Medulla oblongata (tissue), 1 donor: ENCODE results near the gene MIB2.
A peak's percentile ranks its signal among the peaks of the same experiment; 100 is the strongest.
"Not testable (repeated sequence)": the region's sequence is repeated elsewhere in the genome, so short reads cannot be mapped to it uniquely, and the experiment has no call there.

Source experiments
- DNase-seq: peaks from one replicate; pipeline ENCODE4 v3.0.0-alpha.2; 2015; ENCODE audit errors: extremely low spot score

The MIB2 gene

DNA sequence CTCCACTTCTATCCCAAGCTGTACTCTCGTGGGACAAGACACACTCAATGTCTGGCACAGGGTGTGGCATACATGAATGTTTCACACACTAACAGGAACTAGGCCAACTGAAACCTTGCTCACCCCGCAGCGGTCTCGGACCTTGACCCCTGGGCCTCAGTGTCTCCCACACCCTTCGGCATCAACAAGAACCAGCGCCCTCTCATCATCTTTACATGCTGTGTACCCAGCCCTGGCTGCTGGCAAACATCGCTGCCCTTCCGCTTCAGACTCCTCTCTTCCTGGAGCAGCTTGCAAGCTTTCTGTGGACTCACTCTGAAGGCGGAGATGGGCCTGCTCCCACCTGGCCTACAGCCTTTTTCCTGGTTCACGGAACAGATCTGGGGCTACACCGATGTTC, 33.0 kb downstream of the MIB2 start:
- DNase-seq: not testable (repeated sequence)

DNA sequence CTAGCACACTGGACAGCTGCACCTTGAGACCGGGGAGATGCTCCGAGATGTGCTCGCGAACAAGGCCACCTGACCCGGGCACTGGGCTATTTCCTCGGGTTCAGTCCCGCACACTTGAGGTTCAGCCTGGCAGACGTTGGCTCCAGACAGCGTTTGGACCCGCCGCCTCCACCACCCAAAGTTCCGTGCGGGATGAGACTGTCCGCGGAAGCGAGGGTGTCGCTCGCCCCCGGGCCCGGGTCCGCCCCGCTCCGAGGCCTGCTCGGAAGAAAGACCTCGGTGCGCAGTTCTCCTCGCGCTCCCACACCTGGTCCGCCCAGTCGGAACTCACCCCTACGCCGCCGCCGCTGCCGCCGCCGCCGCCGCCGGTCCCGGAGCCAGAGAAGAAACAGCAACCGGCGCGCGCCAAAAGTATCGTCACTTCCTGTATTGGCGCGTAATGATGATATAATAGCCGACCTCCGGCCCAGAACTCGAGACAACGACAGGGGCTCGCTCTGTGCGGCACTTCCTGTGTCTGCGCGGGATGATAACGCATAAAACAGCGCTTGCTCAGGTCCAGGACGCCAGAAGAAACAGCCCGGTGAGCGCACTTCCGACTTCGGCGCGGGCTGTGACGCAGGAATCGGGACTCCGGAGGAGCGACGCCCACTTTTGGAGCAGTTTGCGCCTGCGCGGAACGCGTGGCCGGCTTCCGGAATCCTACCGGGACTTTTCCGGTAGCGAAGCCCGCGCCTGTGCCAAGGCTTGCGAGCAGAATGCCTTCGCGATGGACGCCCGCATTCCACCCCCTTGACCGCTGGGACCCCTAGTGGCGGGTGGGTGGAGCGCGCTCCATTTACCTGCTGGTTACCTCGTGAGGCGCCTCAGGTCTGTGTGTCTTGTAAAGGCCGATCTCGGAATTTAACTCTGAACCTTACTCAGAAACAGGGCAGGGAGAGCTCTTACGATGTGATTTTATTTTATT, 43.6 kb downstream of the MIB2 start, which contains the start of gene CDK11B:
Gene CDK11B, minus strand, starts transcription at position 422 of the 967 bp plus-strand sequence. CDS start 1,519 bp downstream, outside the sequence.
- DNase-seq: peak; percentile 95

GRCh38 chr1:1662392-1662791, 47.1 kb downstream of the MIB2 start:
- not testable (repeated sequence) for DNase-seq

- DNase-seq: not testable (repeated sequence)
Measured at GRCh38 chr1:1662830-1663560, 47.7 kb downstream of the MIB2 start.

- DNase-seq: not testable (repeated sequence)
Measured at GRCh38 chr1:1664318-1664717, 49.0 kb downstream of the MIB2 start.

DNA sequence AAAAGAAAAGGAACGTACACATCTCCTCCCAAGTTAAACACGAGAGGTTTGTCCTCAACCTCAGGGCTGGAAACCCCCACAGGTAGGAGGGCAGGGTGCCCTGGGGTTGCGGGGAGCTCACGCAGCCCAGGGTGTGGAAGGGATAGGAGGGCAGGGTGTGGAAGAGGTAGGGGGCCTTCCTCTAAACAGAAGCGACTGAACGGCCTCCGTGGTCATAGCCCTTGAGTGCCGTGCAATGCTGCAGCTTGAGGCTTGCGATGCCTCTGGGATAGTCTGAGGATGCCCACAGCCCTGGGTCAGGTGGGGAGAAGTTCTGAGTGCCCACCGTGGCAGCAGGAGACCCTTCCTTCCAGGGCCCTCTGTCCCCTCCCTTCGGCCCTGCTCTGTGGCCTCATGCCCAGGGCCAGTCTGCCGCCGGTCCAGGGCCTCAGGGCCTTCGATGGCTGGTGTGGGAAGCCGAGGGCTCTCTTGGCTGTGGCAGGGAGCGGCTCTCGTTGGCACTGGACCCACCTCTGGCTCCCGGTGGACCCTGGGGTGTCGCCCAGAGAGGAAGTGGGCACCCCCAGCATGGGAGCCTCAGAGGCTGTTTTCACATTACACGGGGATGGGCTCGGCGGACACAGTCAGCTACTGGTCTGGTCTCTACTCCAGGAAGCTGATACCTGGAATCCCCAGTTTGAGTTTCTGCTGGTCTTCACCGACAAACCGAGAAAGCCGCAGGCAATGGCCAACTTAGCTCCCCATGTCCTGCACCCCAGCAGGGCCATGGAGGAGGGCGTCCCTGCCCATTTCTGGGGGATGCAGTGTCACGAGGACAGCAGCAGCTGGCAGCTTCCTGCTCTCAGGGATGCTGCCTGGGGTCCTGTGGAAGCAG, 49.9 kb downstream of the MIB2 start:
- no peak for DNase-seq

GRCh38 chr1:1665815-1666251, 50.5 kb downstream of the MIB2 start:
- no peak for DNase-seq

DNA sequence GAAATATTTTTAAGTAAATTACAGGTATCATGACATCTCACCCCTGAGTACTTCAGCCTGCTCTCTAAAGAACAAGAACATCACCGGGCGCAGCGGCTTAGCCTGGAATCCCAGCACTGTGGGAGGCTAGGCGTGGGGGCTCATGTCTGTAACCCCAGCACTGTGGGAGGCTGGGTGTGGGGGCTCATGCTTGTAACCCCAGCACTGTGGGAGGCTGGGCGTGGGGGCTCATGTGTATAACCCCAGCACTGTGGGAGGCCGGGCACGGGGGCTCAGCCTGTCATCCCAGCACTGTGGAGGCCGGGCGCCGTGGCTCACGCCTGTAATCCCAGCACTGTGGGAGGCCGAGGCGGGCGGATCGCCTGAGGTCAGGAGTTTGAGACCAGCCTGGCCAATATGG, 51.2 kb downstream of the MIB2 start:
- DNase-seq: no peak

DNA sequence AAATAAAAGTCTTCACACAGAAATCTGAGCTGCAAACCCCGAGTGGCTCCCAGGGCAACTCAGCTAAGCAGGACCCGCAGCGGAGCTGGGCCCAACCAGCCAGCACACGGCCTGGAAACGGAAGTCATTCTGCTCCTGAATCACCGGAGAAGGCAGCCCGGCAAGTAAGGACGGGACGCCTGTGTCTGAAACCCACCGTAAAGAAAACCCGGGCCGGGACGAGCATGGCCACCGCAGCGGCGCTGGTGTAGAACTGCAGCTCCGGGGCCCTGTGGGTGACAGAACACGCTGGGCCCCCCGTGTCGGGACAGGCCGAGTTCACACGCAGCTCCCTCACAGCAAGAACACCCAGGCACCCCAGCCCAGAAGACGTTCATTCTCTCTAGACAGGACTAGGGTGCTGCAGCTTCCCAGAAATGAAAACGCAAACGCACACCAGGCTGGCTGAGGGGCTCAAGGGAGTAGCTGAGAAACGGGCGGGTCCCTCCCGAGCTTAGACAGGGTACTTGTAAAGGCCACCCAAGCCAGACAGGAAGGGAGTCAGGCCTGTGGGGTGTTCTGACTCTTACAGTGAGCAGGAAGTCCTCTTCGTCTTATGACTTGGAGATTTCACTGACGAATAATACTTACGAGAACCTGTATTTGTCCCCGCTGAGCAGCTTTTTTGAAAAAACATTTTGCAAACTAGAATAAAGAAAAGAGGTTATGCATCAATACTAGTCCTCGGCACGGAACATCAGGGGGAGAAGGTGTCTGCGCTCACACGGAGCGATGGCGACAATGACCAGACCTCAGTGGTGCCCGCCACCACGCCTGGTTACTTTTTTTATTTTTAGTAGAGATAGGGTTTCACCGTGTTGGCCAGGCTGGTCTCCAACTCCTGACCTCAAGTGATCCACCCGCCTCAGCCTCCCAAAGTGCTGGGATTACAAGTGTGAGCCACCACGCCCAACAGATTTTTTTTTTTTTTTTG, 54.5 kb downstream of the MIB2 start:
- no peak for DNase-seq

DNA sequence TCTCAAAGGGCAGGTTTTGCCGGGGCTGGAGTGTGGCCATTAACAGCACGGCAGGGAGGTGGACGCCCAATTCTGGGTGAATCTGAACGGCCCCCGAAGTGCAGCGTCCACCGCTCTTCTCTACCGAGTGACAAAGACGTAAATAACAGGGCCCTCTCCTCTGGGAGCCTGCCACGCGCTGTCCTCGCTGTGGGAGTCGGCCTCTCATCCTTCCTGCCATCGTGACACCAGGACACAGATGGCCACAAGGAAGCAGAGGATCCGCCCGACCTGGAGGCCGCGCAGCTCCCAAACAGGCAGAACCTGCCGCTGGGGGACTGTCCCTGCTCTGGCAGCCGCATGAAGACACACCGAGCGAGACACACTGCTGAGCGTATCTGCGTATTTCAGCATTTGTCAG, 55.6 kb downstream of the MIB2 start:
- no peak for DNase-seq

DNA sequence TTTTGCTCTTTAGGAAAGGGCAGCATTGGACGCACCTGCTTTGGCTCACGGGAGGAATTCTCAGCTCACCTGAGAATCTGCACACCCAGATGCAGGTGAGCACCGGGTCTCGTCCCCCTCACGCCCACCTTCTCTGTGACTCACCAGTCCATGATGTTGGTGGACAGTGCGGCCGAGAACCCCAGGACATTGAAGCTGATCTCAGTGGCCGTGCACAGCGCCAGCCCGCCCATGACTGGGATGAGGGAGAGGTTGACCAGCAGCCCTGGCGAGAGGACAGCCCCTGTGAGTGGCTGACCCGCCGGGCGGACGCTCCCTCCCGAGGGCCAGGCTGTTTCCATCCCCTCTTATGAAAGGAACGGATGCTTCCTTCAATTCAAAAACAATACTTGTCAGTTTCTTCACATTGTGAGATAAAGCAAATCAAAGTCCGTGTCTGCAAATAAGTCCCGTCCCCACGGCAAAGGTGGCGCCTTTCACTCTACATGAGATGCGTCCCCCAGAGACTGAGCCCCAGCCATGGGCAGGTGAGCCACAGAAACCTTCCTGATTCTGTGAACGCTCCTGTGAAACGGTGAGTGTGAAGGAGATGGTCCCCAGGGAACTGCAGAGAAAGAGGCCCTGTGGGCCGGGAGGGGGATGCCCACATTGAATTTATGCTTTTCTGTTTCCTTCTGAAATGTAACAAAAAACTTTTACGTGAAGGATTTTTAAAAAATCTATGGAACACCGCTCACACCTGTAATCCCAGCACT, 56.2 kb downstream of the MIB2 start:
- no peak for DNase-seq

DNA sequence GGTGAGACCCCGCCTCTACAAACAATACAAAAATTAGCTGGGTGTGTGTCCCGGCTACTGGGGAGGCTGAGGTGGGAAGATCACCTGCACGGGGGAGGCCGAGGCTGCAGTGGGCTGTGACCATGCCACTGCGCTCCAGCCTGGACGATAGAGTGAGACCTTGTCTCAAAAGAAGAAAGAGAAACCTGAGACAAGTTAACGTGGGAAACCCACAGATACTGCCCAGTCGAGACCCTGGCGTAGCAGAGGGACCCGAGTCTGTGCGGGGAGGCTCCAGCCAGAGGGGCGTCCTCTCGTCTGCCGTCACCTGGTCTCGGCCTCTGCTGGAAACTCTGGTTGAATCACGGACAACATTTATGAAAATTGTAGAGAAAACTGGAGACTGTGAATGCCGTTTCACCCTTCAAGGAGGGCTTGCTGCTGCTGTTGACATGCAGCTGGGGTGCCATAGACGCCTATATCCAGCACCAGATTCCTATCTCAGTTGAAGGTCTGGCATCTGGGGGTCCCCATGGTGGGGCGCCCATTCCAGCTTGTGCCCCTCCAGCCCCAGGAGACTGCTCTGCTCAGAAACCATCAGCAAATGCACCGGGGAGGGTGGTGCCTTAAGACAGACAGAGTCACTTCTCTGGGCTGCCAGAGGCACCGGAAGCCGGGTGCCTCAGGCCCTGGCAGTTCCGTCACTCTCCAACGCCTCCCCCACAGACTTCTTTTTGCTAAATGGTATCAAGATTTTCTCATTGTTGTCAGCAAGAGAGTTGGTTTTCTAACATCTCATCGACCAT, 57.1 kb downstream of the MIB2 start:
- no peak for DNase-seq

- DNase-seq: not testable (repeated sequence)
Measured at GRCh38 chr1:1674806-1675205, 59.5 kb downstream of the MIB2 start.

GRCh38 chr1:1675218-1675617, 59.9 kb downstream of the MIB2 start:
- not testable (repeated sequence) for DNase-seq

DNA sequence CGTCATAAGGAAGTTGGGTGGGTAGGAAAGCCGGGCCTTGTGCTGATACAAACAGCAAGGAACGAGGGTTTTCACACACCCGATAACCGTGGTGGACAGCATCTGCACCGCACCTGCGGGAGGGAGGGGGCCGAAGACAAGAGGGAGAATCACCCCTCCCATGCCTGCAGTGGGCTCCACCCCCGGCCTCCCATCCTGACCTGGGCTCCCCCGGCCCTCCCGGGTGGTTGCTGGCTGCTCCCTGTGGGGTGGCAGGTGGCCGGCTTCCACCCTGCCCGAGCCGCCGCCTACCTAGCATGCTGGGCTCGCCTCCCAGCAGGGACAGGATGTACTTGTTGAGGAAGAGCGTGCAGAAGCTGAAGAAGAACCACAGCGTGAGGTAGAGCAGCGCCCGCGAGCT, 60.8 kb downstream of the MIB2 start:
- DNase-seq: not testable (repeated sequence)

DNA sequence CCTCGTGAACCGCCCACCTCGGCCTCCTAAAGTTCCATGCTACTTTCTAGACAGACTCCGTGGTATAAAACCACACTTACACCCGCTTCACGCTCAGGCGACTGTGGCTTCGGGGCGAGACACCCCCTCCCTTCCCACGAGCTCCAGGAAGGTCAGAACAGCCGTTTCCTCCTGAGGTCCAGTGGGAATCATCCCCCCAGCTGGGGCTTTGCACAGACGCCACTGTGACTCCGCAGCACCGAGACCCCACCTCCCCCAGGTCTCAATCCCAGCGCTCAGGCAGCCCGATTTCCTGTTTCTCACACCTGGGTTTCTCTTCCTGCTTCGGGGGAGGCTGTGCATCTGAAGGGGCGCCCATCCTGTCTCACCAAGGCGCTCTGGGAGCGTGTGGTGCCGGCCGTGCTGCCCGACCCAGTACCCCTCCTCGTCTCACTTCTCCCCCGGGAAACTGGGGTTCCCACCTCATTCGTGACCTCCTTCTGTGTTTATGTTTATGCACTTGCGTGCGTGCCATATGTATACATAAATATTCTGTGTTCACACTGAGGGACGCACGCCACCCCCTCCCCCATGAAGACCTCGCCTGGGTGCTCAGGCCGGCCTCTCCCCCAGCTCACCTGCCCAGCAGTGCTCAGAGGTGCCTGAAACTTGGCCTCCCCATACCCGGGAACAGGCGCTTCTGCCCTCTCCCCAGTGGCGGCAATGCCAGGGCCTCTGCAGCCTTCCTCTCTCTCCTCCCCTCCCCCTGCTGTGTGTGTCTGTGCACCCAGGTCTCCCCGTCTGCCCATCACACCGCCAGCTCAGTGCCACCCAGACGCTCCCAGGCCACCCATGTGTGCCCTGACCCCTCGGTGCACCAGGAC, 62.6 kb downstream of the MIB2 start:
- no peak for DNase-seq

- DNase-seq: peak; percentile 30
Measured at GRCh38 chr1:1678581-1679380, 63.5 kb downstream of the MIB2 start.
